Uterus (tissue), 4 donors: ENCODE data around the gene RNF144A. TPM values are rescaled to one million over a fixed set of nuclear protein-coding genes. Genes with fewer than 3 reads are reported as not detected.

Experiments used
- DNase-seq, 2 donors: peaks; one replicate each; pipeline ENCODE4 v3.0.0-alpha.2; 2019 to 2020
- H3K27ac ChIP-seq, 2 donors: fragments of 200-600 bp; sonication (generic); 1 replicate in 1 of 2; 2 replicates in 1 of 2; pipeline ENCODE4 v1.5.1; 2016 to 2018
- H3K27me3 ChIP-seq, 2 donors: fragments of 200-600 bp; sonication (generic); one replicate each; pipeline ENCODE4 v1.5.1; 2018 to 2019; ENCODE audit warnings: control low read depth in 1 of 2
- H3K36me3 ChIP-seq, 2 donors: fragments of 200-600 bp; sonication (generic); one replicate each; pipeline ENCODE4 v1.5.1; 2019; ENCODE audit warnings: control low read depth in 1 of 2
- H3K4me1 ChIP-seq, 2 donors: fragments of 200-600 bp; sonication (generic); one replicate each; pipeline ENCODE4 v1.5.1; 2018 to 2019; ENCODE audit warnings: control low read depth in 1 of 2
- H3K4me3 ChIP-seq, 2 donors: fragments of 200-600 bp; sonication (generic); 1 replicate in 1 of 2; 2 replicates in 1 of 2; pipeline ENCODE4 v1.5.1; 2018 to 2019; ENCODE audit warnings: mild to moderate bottlenecking in 1 of 2
- H3K9me3 ChIP-seq, 2 donors: fragments of 200-600 bp; sonication (generic); one replicate each; pipeline ENCODE4 v1.5.1; 2019; ENCODE audit warnings: control low read depth in 1 of 2
- POLR2A ChIP-seq, 2 donors: fragments of 450-650 bp; IDR thresholded peaks; one replicate each; pipeline ENCODE4 v1.6.1; 2016; ENCODE audit warnings: antibody characterized with exemption in 2 of 2, mild to moderate bottlenecking in 1 of 2, moderate library complexity in 1 of 2
- intact Hi-C: fragments of 100-400 bp; cut with DNase I; formaldehyde crosslinking; loops from one replicate; pipeline ENCODE4 v1.15.1; 2023; ENCODE audit warnings: low total_unique reads
- total RNA-seq, 4 donors: library from RNA; depleted of rRNA in 3 of 4; stranded (reverse); fragments of >200 nt in 3 of 4; gene quantifications; one replicate each; pipeline versions ENCODE4 v1.1.0 to v1.2.4, GENCODE V29; 2014 to 2023
- TF ChIP-seq, protein P1 (sequence below), 4 experiments: fragments of 200-600 bp in 2 of 4; fragments of 450-650 bp in 2 of 4; sonication (generic) in 2 of 4; IDR thresholded peaks; one replicate each; pipeline ENCODE4 v1.5.1; 2016 to 2019; ENCODE audit warnings: antibody characterized with exemption in 4 of 4, mild to moderate bottlenecking in 2 of 4, moderate library complexity in 1 of 4
- donor health status: DM: yes; HTN: yes; CAD: no.

Gene RNF144A
- total RNA-seq, 4 donors from 2014 or later, result 22.5 to 103 (median 63.0) TPM

DNA sequence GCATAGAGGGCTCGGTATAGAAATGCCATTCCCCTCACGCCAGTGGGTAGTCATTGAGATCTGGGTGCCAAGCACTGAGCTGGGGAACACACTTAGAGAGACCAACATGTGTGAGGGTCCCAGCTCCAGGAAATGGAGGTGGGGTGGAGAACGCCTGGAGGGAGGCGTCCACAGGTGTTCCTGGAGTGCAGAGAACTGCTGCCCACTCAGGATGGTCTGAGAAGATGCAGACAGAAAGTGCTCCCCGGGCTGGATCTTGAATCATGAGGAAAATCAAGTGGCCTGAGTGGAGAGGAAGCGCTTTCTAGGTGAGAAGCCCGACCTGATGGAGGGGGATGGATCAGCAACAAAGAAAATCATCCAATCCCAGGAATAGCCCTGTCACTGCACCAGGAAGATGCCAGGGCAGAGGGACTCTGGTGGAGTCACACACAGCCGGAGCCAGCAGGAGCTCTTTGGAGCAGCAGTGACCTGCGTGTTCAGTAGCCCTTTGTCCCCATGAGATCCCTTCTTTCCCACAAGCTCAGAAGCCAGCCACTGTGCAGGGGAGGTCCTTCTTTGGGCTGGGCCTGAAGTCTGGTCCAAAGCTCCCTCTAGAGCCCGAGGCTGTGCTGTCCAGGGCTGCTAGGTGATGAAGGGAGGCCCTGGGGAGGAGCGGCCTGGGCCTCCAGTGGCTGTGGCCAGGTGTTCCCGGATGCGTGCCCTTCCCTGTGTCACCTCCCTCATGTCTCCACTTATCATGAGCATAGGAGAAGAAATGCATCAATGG, 112.3 kb downstream of the RNF144A start:
- TF ChIP-seq, protein P1, sequence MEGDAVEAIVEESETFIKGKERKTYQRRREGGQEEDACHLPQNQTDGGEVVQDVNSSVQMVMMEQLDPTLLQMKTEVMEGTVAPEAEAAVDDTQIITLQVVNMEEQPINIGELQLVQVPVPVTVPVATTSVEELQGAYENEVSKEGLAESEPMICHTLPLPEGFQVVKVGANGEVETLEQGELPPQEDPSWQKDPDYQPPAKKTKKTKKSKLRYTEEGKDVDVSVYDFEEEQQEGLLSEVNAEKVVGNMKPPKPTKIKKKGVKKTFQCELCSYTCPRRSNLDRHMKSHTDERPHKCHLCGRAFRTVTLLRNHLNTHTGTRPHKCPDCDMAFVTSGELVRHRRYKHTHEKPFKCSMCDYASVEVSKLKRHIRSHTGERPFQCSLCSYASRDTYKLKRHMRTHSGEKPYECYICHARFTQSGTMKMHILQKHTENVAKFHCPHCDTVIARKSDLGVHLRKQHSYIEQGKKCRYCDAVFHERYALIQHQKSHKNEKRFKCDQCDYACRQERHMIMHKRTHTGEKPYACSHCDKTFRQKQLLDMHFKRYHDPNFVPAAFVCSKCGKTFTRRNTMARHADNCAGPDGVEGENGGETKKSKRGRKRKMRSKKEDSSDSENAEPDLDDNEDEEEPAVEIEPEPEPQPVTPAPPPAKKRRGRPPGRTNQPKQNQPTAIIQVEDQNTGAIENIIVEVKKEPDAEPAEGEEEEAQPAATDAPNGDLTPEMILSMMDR (IDR thresholded peaks at IDR 0.05), result no peak
- TF ChIP-seq POLR2A (IDR thresholded peaks at IDR 0.05), result no peak
- intact Hi-C loops, result loop anchor here (10.0 kb wide), 1 partner anchor 115 kb away; the partner anchor contains the start of gene RNF144A
- H3K36me3 ChIP-seq, result no peaks in the 10 kb centered on the region
- peaks cover 0 to 4% of the 10 kb centered on the region in 2 donors for H3K4me1 ChIP-seq
- H3K4me3 ChIP-seq, result no peak overlapping the region
- no peak for DNase-seq
- no peaks in the 10 kb centered on the region for H3K27me3 ChIP-seq
- H3K9me3 ChIP-seq, result no peaks in the 10 kb centered on the region
- peak overlapping the region; percentile 7 to 14 for H3K27ac ChIP-seq

DNA sequence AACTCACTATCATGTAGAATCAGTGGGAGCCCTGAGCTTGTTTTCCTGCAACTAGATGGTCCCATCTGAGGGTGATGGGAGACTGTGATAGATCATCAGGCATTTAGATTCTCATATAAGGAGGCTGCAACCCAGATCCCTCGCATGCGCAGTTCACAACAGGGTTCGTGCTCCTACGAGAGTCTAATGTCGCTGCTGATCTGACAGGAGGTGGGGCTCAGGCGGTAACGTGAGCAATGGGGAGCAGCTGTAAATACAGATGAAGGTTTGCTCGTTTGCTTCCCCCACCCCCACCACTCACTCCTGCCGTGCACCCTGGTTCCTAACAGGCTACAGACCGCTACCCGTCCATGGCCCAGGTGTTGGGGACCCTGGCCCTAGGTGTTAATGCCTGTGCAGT, 113.6 kb downstream of the RNF144A start:
- DNase-seq, result no peak
- H3K4me3 ChIP-seq, result no peak overlapping the region
- H3K4me1 ChIP-seq, result no peaks in the 10 kb centered on the region
- no peak for TF ChIP-seq POLR2A (IDR thresholded peaks at IDR 0.05)
- TF ChIP-seq, protein P1 (IDR thresholded peaks at IDR 0.05), result no peak
- H3K27me3 ChIP-seq, result no peaks in the 10 kb centered on the region
- intact Hi-C loops, result loop anchor here (10.0 kb wide), 1 partner anchor 116 kb away; the partner anchor contains the start of gene RNF144A
- H3K27ac ChIP-seq, result no peak overlapping the region
- no peaks in the 10 kb centered on the region for H3K9me3 ChIP-seq
- H3K36me3 ChIP-seq, result no peaks in the 10 kb centered on the region

DNA sequence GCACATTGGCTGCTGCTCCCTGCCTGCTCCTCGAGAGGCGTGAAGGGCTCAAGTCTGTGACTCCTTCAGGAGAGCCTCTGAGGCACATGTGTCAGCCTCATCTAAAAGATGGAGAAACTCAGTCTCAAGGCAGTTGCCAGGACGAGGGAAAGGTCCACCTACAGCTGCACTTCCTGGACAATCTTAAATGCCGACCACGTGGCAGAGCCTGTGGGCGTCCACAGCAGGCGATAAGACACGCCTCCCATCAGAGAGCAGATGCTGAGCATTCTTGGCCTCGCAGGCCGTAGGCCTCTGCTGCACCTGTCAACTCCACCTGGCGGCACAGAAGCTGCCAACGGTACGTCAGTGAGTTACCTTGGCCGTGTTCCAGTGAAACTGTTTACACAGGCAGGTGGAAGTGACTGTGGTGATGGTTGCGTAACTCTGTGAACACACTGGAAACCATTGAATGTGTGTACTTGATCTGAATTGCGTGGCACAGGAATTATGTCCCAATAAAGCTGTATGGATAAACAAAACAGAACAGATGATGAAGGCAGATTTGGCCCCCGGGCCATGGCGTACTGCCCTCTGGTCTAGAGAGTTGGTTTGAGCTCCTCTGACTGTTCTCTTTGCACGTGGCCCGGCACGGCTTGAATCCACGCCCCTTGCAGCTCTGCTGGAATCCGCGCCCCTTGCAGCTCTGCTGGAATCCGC, 114.5 kb downstream of the RNF144A start:
- no peak overlapping the region for H3K4me3 ChIP-seq
- no peaks in the 10 kb centered on the region for H3K4me1 ChIP-seq
- no peaks in the 10 kb centered on the region for H3K27me3 ChIP-seq
- TF ChIP-seq, protein P1 (IDR thresholded peaks at IDR 0.05), result no peak
- TF ChIP-seq POLR2A (IDR thresholded peaks at IDR 0.05), result no peak
- no peak overlapping the region for H3K27ac ChIP-seq
- no peaks in the 10 kb centered on the region for H3K9me3 ChIP-seq
- H3K36me3 ChIP-seq, result no peaks in the 10 kb centered on the region
- peak; percentile 56 to 60 for DNase-seq
- intact Hi-C loops, result loop anchor here (10.0 kb wide), 1 partner anchor 117 kb away; the partner anchor contains the start of gene RNF144A

DNA sequence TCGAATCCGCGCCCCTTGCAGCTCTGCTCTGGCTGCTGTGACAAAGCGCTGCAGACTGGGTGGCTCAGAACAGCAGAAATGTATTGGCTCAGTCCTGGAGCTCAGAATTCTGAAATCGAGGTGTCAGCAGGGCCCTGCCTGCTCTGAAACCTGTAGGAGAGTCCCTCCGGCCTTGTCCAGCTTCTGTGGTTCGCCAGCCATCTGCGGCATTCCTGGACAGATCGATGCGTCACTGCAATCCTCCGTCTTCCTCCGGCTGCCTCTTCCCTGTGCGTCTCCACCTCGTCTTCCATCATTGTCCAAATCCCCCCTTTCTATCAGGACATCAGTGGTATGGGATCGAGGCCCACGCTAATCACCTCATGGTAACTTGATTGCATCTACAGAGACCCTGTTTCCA, 115.2 kb downstream of the RNF144A start:
- no peaks in the 10 kb centered on the region for H3K9me3 ChIP-seq
- H3K27ac ChIP-seq, result no peak overlapping the region
- H3K36me3 ChIP-seq, result no peaks in the 10 kb centered on the region
- TF ChIP-seq, protein P1 (IDR thresholded peaks at IDR 0.05), result no peak
- TF ChIP-seq POLR2A (IDR thresholded peaks at IDR 0.05), result no peak
- intact Hi-C loops, result loop anchor here (10.0 kb wide), 1 partner anchor 118 kb away; the partner anchor contains the start of gene RNF144A
- no peak for DNase-seq
- no peak overlapping the region for H3K4me3 ChIP-seq
- no peaks in the 10 kb centered on the region for H3K4me1 ChIP-seq
- no peaks in the 10 kb centered on the region for H3K27me3 ChIP-seq
